Measurements from ENCODE around the gene DCANP1. TPM values are rescaled to one million over a fixed set of nuclear protein-coding genes. Genes with fewer than 3 reads are reported as not detected.

DCANP1 gene
- total and polyA plus RNA-seq, 2 of the 13 experiments (the other 11 are each of a cell fraction or from before 2014, with no cell fraction given): not detected

GRCh38 chr5:135466178-135467050 lies 19.3 kb upstream of the DCANP1 start (continued):
- TF ChIP-seq, protein P1, sequence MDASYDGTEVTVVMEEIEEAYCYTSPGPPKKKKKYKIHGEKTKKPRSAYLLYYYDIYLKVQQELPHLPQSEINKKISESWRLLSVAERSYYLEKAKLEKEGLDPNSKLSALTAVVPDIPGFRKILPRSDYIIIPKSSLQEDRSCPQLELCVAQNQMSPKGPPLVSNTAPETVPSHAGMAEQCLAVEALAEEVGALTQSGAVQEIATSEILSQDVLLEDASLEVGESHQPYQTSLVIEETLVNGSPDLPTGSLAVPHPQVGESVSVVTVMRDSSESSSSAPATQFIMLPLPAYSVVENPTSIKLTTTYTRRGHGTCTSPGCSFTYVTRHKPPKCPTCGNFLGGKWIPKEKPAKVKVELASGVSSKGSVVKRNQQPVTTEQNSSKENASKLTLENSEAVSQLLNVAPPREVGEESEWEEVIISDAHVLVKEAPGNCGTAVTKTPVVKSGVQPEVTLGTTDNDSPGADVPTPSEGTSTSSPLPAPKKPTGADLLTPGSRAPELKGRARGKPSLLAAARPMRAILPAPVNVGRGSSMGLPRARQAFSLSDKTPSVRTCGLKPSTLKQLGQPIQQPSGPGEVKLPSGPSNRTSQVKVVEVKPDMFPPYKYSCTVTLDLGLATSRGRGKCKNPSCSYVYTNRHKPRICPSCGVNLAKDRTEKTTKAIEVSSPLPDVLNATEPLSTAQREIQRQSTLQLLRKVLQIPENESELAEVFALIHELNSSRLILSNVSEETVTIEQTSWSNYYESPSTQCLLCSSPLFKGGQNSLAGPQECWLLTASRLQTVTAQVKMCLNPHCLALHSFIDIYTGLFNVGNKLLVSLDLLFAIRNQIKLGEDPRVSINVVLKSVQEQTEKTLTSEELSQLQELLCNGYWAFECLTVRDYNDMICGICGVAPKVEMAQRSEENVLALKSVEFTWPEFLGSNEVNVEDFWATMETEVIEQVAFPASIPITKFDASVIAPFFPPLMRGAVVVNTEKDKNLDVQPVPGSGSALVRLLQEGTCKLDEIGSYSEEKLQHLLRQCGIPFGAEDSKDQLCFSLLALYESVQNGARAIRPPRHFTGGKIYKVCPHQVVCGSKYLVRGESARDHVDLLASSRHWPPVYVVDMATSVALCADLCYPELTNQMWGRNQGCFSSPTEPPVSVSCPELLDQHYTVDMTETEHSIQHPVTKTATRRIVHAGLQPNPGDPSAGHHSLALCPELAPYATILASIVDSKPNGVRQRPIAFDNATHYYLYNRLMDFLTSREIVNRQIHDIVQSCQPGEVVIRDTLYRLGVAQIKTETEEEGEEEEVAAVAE (CRISPR knock-in tag; IDR thresholded peaks at IDR 0.05; ENCODE audit: borderline replicate concordance): 0 out of 2 replicates have a peak, but pooled peaks have one; percentile 28
- TF ChIP-seq PRPF4 (IDR thresholded peaks at IDR 0.05; ENCODE audit: low read depth, low read length, poor library complexity, severe bottlenecking) (no peak), YEATS2 (CRISPR knock-in tag; IDR thresholded peaks at IDR 0.05; ENCODE audit: borderline replicate concordance) (0 out of 2 replicates have a peak, but pooled peaks have one; percentile 29), AKNA (CRISPR knock-in tag; IDR thresholded peaks at IDR 0.05; ENCODE audit: borderline replicate concordance) (no peak), ZFX (CRISPR knock-in tag; IDR thresholded peaks at IDR 0.05; ENCODE audit: low read depth) (peak; percentile 33; the same call in 1 of the 2 replicates), ZBTB3 (CRISPR knock-in tag; IDR thresholded peaks at IDR 0.05; ENCODE audit: borderline replicate concordance, low read depth) (no peak), ZNF772 (CRISPR knock-in tag; IDR thresholded peaks at IDR 0.05) (0 out of 2 replicates have a peak, but pooled peaks have one; percentile 45), SMARCC2 (IDR thresholded peaks at IDR 0.05) (no peak), ZNF816 (CRISPR knock-in tag; IDR thresholded peaks at IDR 0.05; ENCODE audit: borderline replicate concordance) (no peak)
- TF ChIP-seq, protein P2, sequence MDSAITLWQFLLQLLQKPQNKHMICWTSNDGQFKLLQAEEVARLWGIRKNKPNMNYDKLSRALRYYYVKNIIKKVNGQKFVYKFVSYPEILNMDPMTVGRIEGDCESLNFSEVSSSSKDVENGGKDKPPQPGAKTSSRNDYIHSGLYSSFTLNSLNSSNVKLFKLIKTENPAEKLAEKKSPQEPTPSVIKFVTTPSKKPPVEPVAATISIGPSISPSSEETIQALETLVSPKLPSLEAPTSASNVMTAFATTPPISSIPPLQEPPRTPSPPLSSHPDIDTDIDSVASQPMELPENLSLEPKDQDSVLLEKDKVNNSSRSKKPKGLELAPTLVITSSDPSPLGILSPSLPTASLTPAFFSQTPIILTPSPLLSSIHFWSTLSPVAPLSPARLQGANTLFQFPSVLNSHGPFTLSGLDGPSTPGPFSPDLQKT (CRISPR knock-in tag; IDR thresholded peaks at IDR 0.05; ENCODE audit: borderline replicate concordance): no peak
- TF ChIP-seq, protein P3, sequence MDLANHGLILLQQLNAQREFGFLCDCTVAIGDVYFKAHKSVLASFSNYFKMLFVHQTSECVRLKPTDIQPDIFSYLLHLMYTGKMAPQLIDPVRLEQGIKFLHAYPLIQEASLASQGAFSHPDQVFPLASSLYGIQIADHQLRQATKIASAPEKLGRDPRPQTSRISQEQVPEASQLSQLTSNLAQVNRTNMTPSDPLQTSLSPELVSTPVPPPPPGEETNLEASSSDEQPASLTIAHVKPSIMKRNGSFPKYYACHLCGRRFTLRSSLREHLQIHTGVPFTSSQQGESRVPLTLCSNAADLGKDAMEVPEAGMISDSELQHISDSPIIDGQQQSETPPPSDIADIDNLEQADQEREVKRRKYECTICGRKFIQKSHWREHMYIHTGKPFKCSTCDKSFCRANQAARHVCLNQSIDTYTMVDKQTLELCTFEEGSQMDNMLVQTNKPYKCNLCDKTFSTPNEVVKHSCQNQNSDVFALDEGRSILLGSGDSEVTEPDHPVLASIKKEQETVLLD (CRISPR knock-in tag; IDR thresholded peaks at IDR 0.05; ENCODE audit: low read depth): no peak
- TF ChIP-seq, protein P4, sequence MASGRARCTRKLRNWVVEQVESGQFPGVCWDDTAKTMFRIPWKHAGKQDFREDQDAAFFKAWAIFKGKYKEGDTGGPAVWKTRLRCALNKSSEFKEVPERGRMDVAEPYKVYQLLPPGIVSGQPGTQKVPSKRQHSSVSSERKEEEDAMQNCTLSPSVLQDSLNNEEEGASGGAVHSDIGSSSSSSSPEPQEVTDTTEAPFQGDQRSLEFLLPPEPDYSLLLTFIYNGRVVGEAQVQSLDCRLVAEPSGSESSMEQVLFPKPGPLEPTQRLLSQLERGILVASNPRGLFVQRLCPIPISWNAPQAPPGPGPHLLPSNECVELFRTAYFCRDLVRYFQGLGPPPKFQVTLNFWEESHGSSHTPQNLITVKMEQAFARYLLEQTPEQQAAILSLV (CRISPR knock-in tag; IDR thresholded peaks at IDR 0.05; ENCODE audit: borderline replicate concordance): no peak

Measured in HepG2 (cell line).